Peyer's patch (tissue), 4 donors: ENCODE measurements around the gene POC1A.

Experiments used
- CTCF ChIP-seq, 6 experiments: fragments of 450-650 bp in 4 of 6; fragments of 200-600 bp in 2 of 6; sonication (generic) in 1 of 6; IDR thresholded peaks; one replicate each; pipeline ENCODE4 v1.5.1; 2017 to 2019; ENCODE audit warnings: antibody characterized with exemption in 6 of 6, mild to moderate bottlenecking in 3 of 6, moderate library complexity in 1 of 6
- POLR2A ChIP-seq, 2 donors: fragments of 450-650 bp; IDR thresholded peaks; one replicate each; pipeline ENCODE4 v1.5.1; 2017; ENCODE audit warnings: antibody characterized with exemption in 2 of 2, mild to moderate bottlenecking in 2 of 2, moderate library complexity in 2 of 2

- TF ChIP-seq CTCF (IDR thresholded peaks at IDR 0.05) (no peak), POLR2A (IDR thresholded peaks at IDR 0.05) (no peak)
Observed at GRCh38 chr3:52182196-52182595, 28.0 kb upstream of the POC1A start.
